T-helper 1 cell treated with Interleukin-12 subunit alpha and Interleukin-12 subunit beta and Interleukin-4 antibody, amounts not matched to agents 30 μg/mL and 1 μg/mL, for 36 hours (primary cell): ENCODE results near the gene PLXDC2.
"Not testable (repeated sequence)": the region's sequence is repeated elsewhere in the genome, so short reads cannot be mapped to it uniquely, and the experiment has no call there.

ENCODE experiments used
- H3K27ac Mint-ChIP-seq: one replicate; pipeline ENCODE4 v1.8.0; 2021; ENCODE audit warnings: mild to moderate bottlenecking, mixed read lengths
- H3K27me3 Mint-ChIP-seq: one replicate; pipeline ENCODE4 v1.8.0; 2021; ENCODE audit warnings: low read depth, mixed read lengths
- H3K36me3 Mint-ChIP-seq: one replicate; pipeline ENCODE4 v1.8.0; 2021; ENCODE audit warnings: low read depth, mixed read lengths
- H3K4me1 Mint-ChIP-seq: one replicate; pipeline ENCODE4 v1.8.0; 2021; ENCODE audit warnings: low read depth, mixed read lengths
- H3K4me3 Mint-ChIP-seq: one replicate; pipeline ENCODE4 v1.8.0; 2021; ENCODE audit warnings: mild to moderate bottlenecking, moderate library complexity, mixed read lengths
- H3K9me3 Mint-ChIP-seq: one replicate; pipeline ENCODE4 v1.8.0; 2021; ENCODE audit warnings: mixed read lengths

Gene PLXDC2

GRCh38 chr10:20156511-20156910, 340.3 kb downstream of the PLXDC2 start:
- Mint-ChIP-seq H3K27me3 (no peaks in the 10 kb centered on the region), H3K4me3 (no peak overlapping the region), H3K9me3 (peaks cover 8% of the 10 kb centered on the region), H3K36me3 (no peaks in the 10 kb centered on the region), H3K4me1 (no peaks in the 10 kb centered on the region), H3K27ac (no peak overlapping the region)

GRCh38 chr10:20157314-20157713, 341.1 kb downstream of the PLXDC2 start:
- Mint-ChIP-seq H3K27ac (no peak overlapping the region), H3K36me3 (no peaks in the 10 kb centered on the region), H3K4me3 (no peak overlapping the region), H3K4me1 (no peaks in the 10 kb centered on the region), H3K9me3 (peaks cover 12% of the 10 kb centered on the region), H3K27me3 (no peaks in the 10 kb centered on the region)

GRCh38 chr10:20158086-20158485, 341.9 kb downstream of the PLXDC2 start:
- Mint-ChIP-seq H3K9me3 (peaks cover 12% of the 10 kb centered on the region), H3K27ac (no peak overlapping the region), H3K27me3 (no peaks in the 10 kb centered on the region), H3K4me1 (no peaks in the 10 kb centered on the region), H3K4me3 (no peak overlapping the region), H3K36me3 (no peaks in the 10 kb centered on the region)

GRCh38 chr10:20162123-20162522, 345.9 kb downstream of the PLXDC2 start:
- no peaks in the 10 kb centered on the region for H3K36me3 Mint-ChIP-seq
- peaks cover 12% of the 10 kb centered on the region for H3K9me3 Mint-ChIP-seq
- H3K4me3 Mint-ChIP-seq = no peak overlapping the region
- no peak overlapping the region for H3K27ac Mint-ChIP-seq
- H3K4me1 Mint-ChIP-seq = no peaks in the 10 kb centered on the region
- H3K27me3 Mint-ChIP-seq = no peaks in the 10 kb centered on the region

GRCh38 chr10:20166096-20166675, 350.0 kb downstream of the PLXDC2 start:
- Mint-ChIP-seq H3K27me3 (no peaks in the 10 kb centered on the region), H3K4me1 (no peaks in the 10 kb centered on the region), H3K4me3 (no peak overlapping the region), H3K36me3 (no peaks in the 10 kb centered on the region), H3K27ac (no peak overlapping the region), H3K9me3 (peaks cover 7% of the 10 kb centered on the region)

GRCh38 chr10:20170661-20171060, 354.4 kb downstream of the PLXDC2 start:
- Mint-ChIP-seq H3K4me3 (no peak overlapping the region), H3K4me1 (no peaks in the 10 kb centered on the region), H3K9me3 (no peaks in the 10 kb centered on the region), H3K36me3 (no peaks in the 10 kb centered on the region), H3K27ac (no peak overlapping the region), H3K27me3 (no peaks in the 10 kb centered on the region)

GRCh38 chr10:20173046-20173445, 356.8 kb downstream of the PLXDC2 start:
- Mint-ChIP-seq H3K36me3 (no peaks in the 10 kb centered on the region), H3K9me3 (no peaks in the 10 kb centered on the region), H3K27ac (no peak overlapping the region), H3K4me1 (no peaks in the 10 kb centered on the region), H3K27me3 (no peaks in the 10 kb centered on the region), H3K4me3 (no peak overlapping the region)

GRCh38 chr10:20175719-20176118, 359.5 kb downstream of the PLXDC2 start:
- Mint-ChIP-seq H3K36me3 (no peaks in the 10 kb centered on the region), H3K4me1 (no peaks in the 10 kb centered on the region), H3K9me3 (no peaks in the 10 kb centered on the region), H3K27me3 (no peaks in the 10 kb centered on the region), H3K4me3 (no peak overlapping the region), H3K27ac (no peak overlapping the region)

GRCh38 chr10:20180766-20181165, 364.5 kb downstream of the PLXDC2 start:
- Mint-ChIP-seq H3K36me3 (no peaks in the 10 kb centered on the region), H3K27me3 (no peaks in the 10 kb centered on the region), H3K9me3 (no peaks in the 10 kb centered on the region), H3K4me3 (no peak overlapping the region), H3K4me1 (no peaks in the 10 kb centered on the region), H3K27ac (no peak overlapping the region)

GRCh38 chr10:20181434-20181833, 365.2 kb downstream of the PLXDC2 start:
- H3K4me3 Mint-ChIP-seq = no peak overlapping the region
- H3K27me3 Mint-ChIP-seq = no peaks in the 10 kb centered on the region
- H3K27ac Mint-ChIP-seq = no peak overlapping the region
- no peaks in the 10 kb centered on the region for H3K4me1 Mint-ChIP-seq
- H3K36me3 Mint-ChIP-seq = no peaks in the 10 kb centered on the region
- H3K9me3 Mint-ChIP-seq = no peaks in the 10 kb centered on the region

- H3K27me3 Mint-ChIP-seq = no peaks in the 10 kb centered on the region
- H3K4me1 Mint-ChIP-seq = no peaks in the 10 kb centered on the region
- H3K36me3 Mint-ChIP-seq = no peaks in the 10 kb centered on the region
- no peak overlapping the region for H3K27ac Mint-ChIP-seq
- H3K9me3 Mint-ChIP-seq = no peaks in the 10 kb centered on the region
- H3K4me3 Mint-ChIP-seq = no peak overlapping the region
Measured at GRCh38 chr10:20185116-20185515, 368.9 kb downstream of the PLXDC2 start.

GRCh38 chr10:20191392-20191791, 375.2 kb downstream of the PLXDC2 start:
- not testable (repeated sequence) for H3K4me1 Mint-ChIP-seq, H3K4me3 Mint-ChIP-seq, H3K27me3 Mint-ChIP-seq, H3K36me3 Mint-ChIP-seq, H3K9me3 Mint-ChIP-seq, H3K27ac Mint-ChIP-seq

- no peak overlapping the region for H3K27ac Mint-ChIP-seq
- no peak overlapping the region for H3K4me3 Mint-ChIP-seq
- H3K36me3 Mint-ChIP-seq = no peaks in the 10 kb centered on the region
Measured at GRCh38 chr10:20195076-20195475, 378.8 kb downstream of the PLXDC2 start.

GRCh38 chr10:20200758-20201157, 384.5 kb downstream of the PLXDC2 start:
- no peaks in the 10 kb centered on the region for H3K4me1 Mint-ChIP-seq
- no peaks in the 10 kb centered on the region for H3K36me3 Mint-ChIP-seq
- no peak overlapping the region for H3K27ac Mint-ChIP-seq
- no peak overlapping the region for H3K4me3 Mint-ChIP-seq
- no peaks in the 10 kb centered on the region for H3K27me3 Mint-ChIP-seq
- H3K9me3 Mint-ChIP-seq = no peaks in the 10 kb centered on the region

More at GRCh38 chr10:20195076-20195475, 378.8 kb downstream of the PLXDC2 start:
- Mint-ChIP-seq H3K27me3 (no peaks in the 10 kb centered on the region), H3K4me1 (no peaks in the 10 kb centered on the region), H3K9me3 (no peaks in the 10 kb centered on the region)

- H3K4me3 Mint-ChIP-seq = no peak overlapping the region
- no peaks in the 10 kb centered on the region for H3K9me3 Mint-ChIP-seq
- no peaks in the 10 kb centered on the region for H3K27me3 Mint-ChIP-seq
- no peaks in the 10 kb centered on the region for H3K36me3 Mint-ChIP-seq
- no peaks in the 10 kb centered on the region for H3K4me1 Mint-ChIP-seq
- H3K27ac Mint-ChIP-seq = no peak overlapping the region
Measured at GRCh38 chr10:20202337-20202736, 386.1 kb downstream of the PLXDC2 start.

GRCh38 chr10:20207653-20208052, 391.4 kb downstream of the PLXDC2 start:
- no peaks in the 10 kb centered on the region for H3K36me3 Mint-ChIP-seq
- no peak overlapping the region for H3K27ac Mint-ChIP-seq
- no peaks in the 10 kb centered on the region for H3K27me3 Mint-ChIP-seq
- H3K9me3 Mint-ChIP-seq = peaks cover 4% of the 10 kb centered on the region
- no peaks in the 10 kb centered on the region for H3K4me1 Mint-ChIP-seq
- no peak overlapping the region for H3K4me3 Mint-ChIP-seq
